Measurements from ENCODE around the gene ADCY3.

- TF ChIP-seq CTCF (IDR thresholded peaks at IDR 0.05) (no peak), POLR2A (IDR thresholded peaks at IDR 0.05) (no peak)
These were observed 41.7 kb downstream of the ADCY3 start for GRCh38 chr2:24878341-24878740.
